ELR (cell line): ENCODE measurements around the gene ARHGEF40.

Experiments used
- DNase-seq: peaks from one replicate; pipeline ENCODE4 v3.0.0-alpha.2; 2015; ENCODE audit warnings: low read depth

The ARHGEF40 gene

DNA sequence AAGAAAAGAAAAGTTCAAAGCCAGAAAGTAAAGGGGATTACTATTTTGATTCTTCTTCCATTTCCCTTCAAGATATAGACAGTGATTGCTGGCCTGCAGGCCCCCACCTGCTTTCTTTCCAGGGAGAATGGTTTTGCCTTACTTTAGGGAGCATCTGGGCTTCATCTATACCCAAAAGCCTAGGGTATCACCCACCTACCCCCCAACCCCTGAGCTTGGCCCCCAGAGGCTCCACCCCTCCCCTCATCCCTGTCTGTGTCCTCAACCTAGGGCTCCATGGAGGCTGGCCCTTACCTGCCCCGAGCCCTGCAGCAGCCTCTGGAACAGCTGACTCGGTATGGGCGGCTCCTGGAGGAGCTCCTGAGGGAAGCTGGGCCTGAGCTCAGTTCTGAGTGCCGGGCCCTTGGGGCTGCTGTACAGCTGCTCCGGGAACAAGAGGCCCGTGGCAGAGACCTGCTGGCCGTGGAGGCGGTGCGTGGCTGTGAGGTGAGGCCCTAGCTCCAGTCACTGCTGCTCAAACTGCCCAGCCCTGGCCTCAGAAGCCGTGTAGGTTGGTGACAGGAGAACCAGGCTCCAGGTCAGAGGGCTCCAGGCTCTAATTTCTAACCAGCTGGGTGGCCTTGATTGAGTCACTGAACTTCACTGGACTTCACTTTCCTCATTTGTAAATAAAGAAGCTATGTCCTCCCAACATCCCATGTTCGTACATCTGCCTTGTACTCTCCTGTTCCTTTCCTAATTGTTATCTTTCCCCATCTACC is 13.6 kb downstream of the ARHGEF40 start:
- no peak for DNase-seq

DNA sequence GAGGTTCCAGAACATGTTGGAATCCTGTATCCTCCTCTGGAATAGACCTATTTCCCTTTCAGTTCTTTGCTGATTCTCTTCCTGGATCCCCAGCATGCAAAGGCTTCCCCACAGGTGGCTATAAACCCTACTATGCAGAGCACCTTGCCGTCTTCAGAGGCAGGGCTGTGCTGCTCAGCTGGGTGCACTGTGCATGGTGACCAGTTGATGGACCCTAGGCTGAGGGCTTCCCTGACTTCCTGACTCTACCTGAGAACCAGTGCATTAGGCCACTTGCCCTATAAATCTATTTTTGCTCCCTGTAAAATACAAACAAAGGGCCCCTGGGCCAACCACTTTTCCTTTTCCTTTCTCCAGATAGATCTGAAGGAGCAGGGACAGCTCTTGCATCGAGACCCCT is 14.3 kb downstream of the ARHGEF40 start:
- no peak for DNase-seq

- DNase-seq, result peak; percentile 69
Measured at GRCh38 chr14:21084998-21085853, 15.1 kb downstream of the ARHGEF40 start.

DNA sequence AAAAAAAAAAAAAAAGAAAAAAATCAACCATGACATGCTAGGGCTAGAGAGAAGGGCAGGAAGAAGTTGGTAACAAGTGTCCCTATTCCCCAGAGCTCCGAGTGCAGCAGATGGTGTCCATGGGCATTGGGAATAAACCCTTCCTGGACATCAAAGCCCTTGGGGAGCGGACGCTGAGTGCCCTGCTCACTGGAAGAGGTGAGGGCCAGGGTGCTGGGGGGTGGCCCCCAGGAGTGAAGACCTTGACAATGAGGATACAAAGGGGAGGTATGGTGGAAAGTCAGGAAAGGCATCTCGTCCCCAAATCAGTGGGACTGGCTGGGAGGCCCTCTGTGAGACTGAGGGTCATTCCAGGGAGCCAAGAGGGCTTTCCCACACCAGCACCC is 16.8 kb downstream of the ARHGEF40 start:
- no peak for DNase-seq

DNA sequence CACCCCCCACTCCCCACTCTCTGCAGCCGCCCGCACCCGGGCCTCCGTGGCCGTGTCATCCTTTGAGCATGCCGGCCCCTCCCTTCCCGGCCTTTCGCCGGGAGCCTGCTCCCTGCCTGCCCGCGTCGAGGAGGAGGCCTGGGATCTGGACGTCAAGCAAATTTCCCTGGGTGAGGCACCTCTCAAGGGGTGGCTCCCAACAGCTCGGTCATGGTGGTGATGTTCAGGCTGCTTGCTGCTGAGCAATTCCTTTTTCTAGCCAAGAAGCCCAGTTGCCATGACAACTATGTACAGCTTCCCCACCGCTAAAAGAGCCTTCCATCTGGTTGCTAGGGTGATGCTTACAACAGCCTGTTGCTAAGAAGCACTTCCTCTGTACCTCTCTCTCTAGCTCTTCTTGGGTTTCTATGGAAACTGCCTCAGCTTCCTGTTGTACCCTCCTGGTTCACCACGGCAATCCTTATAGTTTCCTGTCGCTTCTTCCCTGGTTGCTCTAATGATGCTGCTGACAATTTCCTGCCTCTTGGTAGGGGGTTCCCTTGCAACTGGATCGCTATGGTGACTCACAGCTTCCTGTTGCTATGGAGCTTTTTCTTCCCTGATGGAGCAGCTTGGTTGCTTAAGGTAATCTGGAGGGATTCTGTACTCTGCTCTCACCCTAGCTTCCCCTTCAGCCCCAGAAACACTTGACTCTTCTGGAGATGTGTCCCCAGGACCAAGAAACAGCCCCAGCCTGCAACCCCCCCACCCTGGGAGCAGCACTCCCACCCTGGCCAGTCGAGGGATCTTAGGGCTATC is 17.4 kb downstream of the ARHGEF40 start:
- peak; percentile 92 for DNase-seq

GRCh38 chr14:21088687-21089086 is 18.6 kb downstream of the ARHGEF40 start:
- no peak for DNase-seq

DNA sequence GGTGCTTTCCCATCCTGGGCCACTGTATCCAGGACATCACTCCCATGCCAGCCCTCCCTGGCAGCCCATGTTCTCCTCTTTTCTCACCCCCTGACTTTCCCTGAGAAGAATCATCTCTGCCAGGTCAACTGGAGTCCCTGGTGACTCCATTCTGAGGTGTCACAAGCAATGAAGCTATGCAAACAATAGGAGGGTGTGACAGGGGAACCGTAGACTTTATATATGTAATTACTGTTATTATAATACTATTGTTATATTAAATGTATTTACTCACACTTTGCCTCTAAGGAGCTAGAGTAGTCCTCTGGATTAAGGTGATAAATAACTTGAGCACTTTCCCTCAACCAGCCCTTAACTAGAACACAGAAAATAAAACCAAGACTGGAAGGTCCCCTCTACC is 19.2 kb downstream of the ARHGEF40 start:
- DNase-seq, result no peak

DNA sequence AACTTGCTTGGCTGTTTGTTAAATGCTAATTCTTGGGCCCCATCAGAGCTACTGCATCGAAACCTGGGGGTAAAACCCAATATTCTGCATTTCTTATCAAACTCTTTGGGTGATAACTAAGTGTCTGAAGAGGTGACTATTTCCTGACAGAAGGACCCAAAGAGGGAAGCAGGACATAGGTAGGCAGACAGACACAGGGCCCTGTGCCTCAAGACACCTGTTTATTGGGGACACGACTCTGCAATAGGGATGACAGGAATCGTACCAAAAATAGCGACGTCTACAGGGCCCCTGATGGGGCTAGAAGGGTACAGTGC is 19.7 kb downstream of the ARHGEF40 start:
- DNase-seq, result no peak

DNA sequence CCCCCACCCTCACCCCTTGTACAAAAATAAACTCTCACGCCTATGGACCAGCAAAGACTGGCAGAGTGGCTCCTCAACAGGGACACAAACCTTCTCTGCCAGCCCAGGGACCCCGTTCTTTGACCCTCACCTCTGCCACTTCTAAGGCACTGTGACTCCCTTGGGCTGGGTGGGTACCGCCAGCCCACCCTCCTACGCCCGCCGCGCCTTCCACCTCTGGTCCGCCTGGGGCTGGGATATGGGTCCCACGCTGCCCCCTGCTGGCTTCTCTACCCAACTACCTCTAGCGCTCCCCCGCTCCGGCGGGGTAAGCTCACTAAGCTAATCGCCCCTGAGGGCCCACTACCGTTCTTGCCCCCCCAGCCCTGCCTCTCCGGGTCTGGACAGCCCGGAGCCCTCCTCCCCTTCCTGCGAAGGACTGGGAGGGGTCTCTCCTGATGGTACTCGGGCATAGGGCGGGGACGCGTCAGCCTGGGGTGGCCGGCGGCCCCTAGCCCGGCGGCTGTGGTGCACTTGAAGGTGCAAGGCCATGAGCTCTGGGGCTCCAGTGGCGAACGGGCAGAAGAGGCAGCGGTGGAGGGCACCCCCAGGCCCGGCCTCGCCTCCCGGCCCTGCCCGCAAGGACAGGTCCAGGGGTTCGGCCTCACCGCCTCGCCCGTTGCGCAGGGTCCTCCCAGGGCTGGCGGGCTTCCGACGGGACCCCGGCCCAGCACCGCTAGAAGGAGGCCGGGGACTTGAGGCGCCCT is 20.3 kb downstream of the ARHGEF40 start:
- DNase-seq, result peak; percentile 20

DNA sequence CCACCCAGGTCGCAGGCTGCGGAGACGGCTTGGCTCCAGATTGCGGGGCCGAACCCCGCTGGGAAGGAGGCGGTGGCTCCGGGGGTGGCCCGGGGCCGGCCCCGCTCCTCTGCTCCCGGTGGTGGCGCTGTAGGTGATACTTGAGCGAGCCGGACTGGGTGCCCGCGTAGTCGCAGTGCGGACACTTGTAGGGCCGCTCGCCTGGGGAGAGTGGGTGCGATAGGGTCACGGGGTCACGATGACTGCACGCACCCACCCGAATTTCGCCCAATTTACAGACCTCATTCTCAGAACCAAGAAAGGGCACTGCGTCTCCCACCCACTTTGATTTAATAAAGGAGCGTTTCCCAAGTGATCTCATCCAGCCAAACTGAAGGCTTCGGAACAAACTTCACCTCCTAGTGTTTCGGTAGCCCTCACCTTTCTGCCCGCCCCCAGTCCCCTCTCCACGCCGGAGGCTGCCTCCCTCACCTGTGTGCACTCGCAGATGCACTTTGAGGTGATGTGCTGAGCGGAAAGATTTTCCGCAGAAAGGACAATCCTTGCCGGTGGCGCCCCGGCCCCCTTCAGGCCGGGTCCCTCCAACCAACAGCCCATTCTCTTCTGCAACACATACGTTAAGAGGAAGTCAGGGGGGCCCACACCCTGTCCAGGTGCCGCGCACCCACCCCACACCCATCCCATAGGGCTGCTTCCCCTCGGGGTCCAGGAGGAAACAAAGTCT is 21.0 kb downstream of the ARHGEF40 start:
- DNase-seq, result no peak

- DNase-seq, result no peak
Measured at GRCh38 chr14:21091821-21092272, 21.7 kb downstream of the ARHGEF40 start.

- peak; percentile 64 for DNase-seq
Measured at GRCh38 chr14:21092273-21093011, 22.3 kb downstream of the ARHGEF40 start.

DNA sequence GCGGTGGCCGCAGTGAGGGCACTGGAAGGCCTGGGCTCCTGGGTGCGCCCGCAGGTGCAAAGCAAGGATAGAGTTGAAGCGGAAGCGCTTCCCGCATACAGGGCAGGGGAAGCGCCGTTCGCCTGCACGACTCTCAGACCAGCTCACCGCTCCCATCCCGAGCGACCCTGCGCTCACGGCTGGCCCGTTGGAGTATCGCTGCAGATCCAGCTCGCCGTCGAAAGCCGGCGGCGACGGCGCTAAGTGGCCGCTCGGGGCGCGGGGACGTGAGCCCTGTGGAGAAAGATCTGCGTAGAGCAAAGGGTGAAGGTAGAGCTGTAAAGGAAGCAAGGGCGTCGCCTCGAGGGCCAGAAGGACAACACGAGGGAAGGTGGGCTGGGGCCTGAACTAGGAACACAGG is 22.9 kb downstream of the ARHGEF40 start:
- no peak for DNase-seq

GRCh38 chr14:21093769-21094681 is 23.9 kb downstream of the ARHGEF40 start:
- DNase-seq, result no peak

GRCh38 chr14:21095430-21096205 is 25.5 kb downstream of the ARHGEF40 start:
- peak; percentile 37 for DNase-seq

- no peak for DNase-seq
Measured at GRCh38 chr14:21096438-21096837, 26.3 kb downstream of the ARHGEF40 start.

DNA sequence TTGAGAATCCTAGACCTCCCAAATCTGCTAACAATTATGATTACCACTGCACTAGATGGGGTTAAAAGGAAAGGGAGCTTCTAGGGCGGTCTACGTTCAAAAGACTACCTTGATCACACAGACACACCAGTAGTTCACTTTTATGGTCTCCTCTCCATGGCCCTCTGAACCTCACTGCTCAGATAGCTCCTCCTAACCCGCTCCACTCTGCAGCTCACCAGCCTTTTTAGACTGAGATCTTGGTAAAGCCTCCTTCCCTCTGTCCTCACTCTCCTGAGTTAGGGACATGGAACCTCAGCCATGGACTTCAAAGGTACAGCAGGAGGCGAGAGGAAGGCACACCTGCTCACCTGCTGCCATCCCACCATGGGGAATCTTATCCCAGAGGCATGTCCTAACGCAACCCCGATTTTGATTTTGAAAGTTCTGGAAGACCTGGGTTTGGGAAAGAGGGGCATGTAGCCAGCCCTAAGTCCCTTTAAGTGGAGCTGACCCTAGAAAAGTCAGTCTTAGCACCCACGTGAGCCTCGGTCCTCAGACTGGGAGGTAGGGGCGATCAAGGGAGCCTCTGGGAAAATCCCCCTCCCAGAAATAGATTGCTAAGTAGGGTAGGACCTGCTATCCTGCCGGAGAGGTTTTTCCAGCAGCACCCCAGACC is 27.0 kb downstream of the ARHGEF40 start:
- DNase-seq, result no peak

DNA sequence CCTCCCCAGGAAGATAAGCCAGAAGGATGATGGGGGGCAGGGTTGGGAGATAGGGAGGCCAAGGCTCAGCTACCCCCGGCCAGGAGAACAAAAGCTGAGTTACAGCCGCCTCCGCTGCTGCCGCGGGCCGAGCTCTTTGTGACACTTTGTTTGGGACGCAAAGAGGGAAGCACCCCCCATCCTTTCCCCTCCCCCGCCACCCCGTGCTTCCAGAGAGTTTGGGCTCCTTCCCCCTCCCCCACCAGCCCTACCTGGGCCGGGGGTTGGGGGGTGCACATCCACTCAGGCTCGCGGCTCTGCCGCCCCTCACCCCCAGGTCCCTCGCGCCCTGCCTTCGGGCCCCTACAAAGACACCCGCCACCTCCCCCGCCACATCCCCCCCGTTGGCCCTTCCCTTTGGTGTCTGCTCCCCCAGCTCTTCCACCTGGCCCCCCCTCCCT is 27.6 kb downstream of the ARHGEF40 start:
- DNase-seq, result no peak
